A549 (cell line): ENCODE data around the gene ANP32E.

ENCODE experiments used
- BHLHE40 ChIP-seq: IDR thresholded peaks from 2 replicates; pipeline ENCODE4 v1.6.1; 2012; ENCODE audit warnings: low read depth, low read length, inconsistent platforms
- GATA3 ChIP-seq: IDR thresholded peaks from 2 replicates; pipeline ENCODE4 v1.6.1; 2012; ENCODE audit warnings: borderline replicate concordance

GRCh38 chr1:150192012-150192411 is 43.9 kb downstream of the ANP32E start:
- no peak for TF ChIP-seq BHLHE40
- TF ChIP-seq GATA3 = peak; percentile 66; the same call in 1 of the 2 replicates
